ENCODE results near the gene RPS17.

RPS17 gene

DNA sequence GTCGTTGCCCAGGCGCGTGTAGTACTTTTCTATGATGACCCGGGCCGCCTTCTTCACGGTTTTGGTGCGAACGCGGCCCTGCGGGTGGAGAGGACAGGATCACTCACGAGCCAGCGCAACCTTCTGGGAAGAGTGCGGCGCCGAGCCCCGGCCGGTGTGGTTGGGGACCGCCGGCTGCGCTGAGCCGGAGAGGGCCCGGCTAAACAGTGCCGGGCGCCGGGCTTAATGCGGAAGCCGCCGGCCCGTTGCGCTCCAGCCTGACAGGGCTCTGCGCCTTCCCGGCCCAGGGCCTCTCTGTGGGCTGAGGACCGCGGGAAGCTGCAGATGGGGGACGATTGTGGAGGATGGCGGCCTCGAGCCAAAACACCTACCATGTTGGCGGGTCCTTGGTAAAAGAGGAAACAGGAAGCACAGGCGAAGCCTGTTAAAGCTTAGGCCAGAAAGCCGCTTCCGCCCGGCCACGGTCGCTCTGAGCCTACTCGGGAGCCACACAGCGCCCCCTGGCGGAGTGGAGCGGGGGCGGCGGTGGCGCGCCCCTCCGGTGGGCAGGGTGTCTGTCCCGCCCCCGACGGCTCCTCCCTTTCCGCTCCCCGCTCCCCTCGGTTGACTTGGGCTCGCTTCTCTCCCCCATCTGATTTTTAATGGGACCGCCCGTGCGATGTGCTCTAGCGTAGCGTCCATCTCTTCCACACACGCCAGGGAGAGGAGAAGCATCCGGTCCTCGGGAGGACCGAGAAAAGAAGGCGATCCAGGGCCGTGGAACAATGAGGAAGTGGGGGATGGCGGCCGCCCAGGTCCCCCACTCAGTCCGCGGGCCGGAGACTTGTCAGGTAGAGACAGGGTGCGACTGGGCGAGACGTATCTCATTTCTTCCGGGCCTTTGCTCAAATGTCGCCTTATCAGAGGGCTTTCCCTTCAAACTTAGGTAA is at the start of gene RPS17:
Gene RPS17, minus strand, starts transcription at position 403 of the 929 bp plus-strand sequence. Its CDS starts 29 bp downstream, at position 374.
- peak; percentile 92 for DNase-seq (ENCODE audit: low read depth)

DNA sequence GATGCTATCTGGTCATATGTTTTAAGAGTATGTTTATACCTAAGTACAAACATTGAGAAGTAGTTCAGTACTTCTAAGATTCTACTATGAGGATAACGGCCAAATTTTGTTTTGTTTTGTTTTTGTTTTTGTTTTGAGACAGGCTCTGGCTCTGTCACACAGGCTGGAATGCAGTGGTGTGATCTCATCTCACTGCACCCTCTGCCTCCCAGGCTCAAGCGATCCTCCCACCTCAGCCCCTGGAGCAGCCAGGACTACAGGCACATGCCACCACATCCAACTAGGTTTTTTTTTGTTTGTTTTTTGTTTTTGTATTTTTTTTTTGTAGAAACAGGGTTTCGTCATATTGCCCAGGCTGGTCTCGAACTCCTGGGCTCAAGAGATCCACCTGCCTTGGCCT is 47.5 kb upstream of the RPS17 start:
- no peak for DNase-seq (ENCODE audit: low read depth)

DNA sequence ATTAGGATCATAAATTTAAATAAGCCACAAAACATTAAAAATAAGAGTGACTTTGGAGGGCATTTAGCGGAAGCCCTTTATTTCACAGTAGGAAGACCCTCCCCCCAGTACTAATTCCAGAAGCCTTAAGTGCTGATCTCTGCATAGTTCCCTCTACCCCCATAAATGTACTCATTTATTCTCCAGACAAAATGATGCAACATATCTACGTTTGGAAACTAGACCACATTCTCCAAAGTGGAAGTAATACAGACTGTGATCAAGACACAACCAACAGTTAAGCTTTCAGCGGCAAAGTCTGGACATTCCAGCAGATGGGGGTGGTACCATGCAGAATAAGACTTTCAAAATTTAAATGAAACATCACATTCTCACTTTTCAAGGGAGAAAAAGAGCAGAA is 44.8 kb upstream of the RPS17 start:
- DNase-seq (ENCODE audit: low read depth): no peak

DNA sequence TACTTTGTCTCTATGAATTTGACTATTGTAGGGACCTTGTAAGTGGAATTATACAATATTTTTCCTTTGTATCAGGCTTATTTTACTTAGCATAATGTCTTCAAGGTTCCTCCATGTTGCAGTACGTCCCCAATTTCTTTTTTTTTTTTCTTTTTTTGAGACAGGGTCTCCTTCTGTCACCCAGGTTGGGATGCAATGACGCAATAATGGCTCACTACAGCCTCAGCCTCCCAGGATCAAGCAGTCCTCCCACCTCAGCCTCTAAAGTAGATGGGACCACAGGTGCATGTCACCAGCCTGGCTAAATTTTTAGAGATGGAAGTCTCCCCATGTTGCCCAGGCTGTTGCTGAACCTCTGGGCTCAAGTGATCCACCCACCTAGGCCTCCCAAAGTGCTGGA is 40.5 kb upstream of the RPS17 start:
- DNase-seq (ENCODE audit: low read depth): no peak

DNA sequence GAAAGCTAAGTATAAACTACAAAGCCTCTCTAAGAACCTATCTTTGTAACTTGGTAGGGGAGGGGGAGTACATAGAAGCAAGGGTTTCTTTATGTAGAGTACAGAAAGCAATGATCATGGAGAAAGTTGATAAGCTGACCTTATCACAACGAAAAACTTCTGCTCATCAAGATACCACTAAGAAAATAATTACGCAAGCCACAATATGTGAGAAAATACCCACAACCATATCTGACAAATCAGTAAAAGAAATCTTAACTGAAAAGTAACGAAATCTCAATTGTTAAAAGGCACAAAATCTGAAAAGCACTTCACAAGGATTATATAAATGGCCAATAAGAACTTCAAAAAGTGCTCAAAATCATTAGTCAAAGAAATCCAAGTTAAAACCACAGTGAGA is 35.1 kb upstream of the RPS17 start:
- DNase-seq (ENCODE audit: low read depth): no peak

DNA sequence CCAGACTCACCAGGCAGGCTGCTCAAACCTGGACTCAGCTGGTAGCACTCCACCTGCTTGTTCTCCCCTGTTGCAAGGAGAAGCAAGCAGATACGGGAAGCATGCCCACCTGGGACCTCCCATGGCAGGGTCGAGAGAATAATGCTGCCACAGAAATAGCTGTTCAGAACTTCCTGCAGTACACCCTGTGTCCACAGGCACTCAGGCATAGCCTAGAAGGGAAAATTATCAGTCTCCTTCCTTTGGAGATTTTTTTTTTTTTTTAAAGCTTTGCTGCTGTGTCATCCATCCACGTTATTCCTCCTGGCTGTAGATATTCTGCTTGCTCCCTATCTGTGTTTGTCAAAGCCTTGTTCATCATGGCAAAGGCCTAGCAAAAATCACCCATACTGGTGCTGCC is 32.7 kb upstream of the RPS17 start:
- DNase-seq (ENCODE audit: low read depth): no peak

DNA sequence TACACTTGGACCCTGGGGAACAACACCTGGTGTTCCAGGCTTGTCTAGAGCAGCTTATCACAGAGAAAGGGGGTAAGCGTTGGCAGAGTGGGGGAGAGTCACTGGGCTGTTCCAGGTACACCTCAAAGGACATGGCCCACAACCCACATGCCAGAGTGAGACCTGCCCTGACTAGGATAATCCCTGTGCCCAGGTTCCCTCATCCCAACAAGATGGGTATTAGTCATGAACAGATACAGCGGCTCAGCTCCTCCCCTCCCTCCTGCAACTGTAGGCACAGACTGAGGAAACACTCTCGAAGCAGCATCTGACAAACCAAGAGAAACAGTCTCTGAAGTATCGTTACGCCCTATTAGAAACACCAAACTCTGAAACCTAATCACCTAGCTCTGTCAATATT is 32.1 kb upstream of the RPS17 start:
- DNase-seq (ENCODE audit: low read depth): no peak

DNA sequence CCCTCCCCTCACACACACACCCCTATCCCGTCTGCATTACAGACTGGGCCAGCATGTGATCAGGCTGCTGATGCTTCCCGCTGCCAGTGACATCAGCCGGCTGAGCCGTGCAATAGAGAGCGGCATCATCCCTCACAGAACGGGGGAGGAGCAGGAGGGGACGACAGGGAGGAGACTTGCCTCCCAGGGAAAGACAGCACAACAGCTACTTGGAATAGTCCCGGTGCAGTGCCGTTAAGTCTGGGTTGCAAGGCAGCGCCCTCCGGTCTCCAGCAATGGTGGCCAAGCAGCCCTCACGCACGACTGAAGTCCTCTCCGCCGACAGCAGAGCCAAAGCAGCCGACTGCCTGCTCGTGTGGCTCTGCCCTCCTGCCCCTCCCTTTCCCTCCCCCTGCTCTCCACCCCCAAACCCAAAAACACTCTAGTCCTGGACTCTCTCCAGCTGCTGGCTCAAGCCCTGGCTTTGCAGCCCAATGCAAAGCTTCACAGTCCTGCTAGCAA is 31.5 kb upstream of the RPS17 start:
- peak; percentile 85 for DNase-seq (ENCODE audit: low read depth)

DNA sequence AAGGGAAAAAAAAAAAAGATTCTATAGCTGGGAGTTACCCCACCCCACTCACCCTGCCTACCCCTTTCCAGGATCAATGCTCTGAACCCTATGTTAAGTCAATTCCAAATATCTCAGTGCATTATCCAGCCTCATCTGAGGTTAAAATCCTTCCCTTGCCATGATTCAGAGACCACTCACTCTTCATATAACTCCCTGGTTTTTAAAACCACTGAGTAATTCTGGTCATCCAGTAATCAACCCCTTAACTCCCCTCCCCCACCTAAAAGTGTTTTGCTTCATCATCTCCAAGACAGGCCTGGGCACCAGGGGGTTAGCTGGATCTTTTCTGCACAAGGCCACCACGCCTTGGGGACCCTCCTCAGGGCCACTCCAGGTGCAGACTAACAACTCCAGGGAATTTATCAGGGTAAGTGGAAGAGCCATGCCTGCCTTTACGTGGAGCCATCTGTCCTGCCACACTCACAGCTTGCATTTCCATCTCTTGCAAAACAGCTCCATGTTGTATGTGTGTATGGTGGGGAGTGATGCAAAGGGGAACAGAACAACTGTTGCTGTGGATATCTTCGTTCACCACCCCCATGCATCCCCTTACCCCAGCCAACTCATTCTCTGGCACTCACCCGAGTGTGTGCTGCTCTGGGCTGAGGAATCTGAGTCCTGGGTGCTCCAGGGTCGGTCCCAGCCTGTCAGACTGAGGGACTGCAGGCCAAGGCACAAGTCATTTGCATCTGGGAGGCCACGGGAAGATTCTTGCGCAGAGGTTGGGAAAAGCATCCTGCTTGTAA is 30.7 kb upstream of the RPS17 start:
- DNase-seq (ENCODE audit: low read depth): peak; percentile 69

DNA sequence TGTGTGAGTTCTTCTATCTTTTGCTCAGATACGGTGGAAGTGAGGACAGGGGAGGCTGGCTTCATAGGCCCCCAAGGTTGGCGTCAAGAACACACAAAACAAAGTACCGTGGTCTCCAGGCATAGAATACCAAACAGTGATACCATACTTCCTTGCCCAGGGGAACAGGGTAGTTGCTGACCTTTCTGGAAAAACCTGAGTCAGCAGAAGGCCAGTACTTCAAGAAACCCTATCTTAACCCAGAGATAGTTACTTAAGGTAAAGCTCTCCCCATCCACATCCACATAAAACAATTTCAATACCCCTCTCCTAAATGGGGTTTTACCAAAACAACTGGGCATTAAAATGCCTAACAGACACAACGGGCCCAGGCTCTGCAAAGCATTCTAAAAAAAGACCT is 29.6 kb upstream of the RPS17 start:
- DNase-seq (ENCODE audit: low read depth): no peak

DNA sequence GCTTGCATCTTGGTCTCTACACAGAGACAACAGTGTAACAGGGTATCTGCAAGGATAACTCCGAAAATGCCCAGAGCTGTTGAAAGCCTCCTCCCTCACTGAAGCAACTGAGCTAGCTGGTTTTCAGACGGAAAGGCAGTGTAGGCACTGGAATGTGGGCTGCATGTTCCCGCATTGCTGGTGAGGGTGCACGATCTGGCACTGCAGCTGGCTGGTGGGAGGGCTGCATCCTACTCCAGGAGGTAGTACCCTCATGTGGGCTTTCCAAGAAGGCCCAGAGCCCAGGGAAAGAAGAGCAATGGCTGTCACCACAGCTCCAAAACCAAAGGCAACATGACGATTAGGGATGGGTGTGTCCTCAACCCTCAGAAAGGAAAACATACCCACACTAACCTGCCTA is 28.7 kb upstream of the RPS17 start:
- DNase-seq (ENCODE audit: low read depth): no peak

DNA sequence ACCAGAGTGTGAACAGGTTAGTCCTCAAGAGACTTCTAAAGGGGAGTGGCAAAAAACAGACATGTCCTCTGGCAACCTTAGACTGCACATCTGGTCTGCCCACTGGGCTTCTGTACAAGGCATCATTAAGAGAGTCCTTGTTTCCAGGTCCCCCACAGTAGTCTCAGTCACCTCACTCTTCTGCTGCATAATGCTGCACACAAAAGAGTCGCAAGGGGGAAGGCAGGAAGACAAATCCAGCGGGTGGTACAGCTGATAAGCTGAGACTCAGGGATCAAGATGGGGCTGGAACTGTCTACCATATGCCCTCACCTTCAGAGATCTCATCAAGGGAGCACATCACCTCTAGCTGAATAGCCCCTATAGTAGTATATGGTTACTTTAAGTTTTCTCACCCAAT is 27.4 kb upstream of the RPS17 start:
- DNase-seq (ENCODE audit: low read depth): no peak

DNA sequence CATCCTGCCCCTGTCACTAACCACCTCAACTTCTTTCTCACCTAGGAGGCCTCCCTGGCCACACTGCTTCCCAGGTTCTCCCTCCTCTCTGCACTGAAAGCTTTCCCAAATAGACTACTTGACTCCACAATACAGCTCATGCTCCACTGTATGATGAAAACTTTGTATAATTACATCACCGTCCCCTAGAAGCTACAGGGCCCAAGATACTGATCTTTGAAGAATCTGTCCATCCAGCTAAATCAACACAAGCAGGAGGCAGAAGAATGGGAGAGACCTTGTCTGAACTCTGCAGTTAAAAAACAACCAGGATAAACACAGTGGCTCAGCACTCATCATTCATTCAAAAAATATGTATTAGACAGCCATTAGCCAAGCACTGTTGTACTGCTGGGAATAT is 26.4 kb upstream of the RPS17 start:
- DNase-seq (ENCODE audit: low read depth): peak; percentile 84

DNA sequence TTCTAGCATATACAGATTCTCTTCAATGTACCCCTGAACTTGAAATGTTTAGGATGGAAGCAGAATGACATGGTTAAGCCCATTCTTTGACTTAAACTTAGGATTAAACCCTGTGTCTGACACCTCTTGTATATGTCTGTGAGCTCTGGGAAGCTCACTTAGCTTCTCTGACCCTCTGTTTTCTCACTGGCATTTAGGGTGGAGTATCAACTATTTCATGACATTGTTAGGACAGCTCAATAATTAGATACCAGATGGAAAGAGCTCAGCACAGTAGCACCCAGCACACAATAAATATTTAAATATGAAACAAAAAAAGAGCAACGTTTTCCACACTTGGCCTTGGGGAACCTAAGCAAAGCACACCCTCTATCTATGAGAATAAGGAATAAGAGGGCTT is 18.2 kb upstream of the RPS17 start:
- no peak for DNase-seq (ENCODE audit: low read depth)

DNA sequence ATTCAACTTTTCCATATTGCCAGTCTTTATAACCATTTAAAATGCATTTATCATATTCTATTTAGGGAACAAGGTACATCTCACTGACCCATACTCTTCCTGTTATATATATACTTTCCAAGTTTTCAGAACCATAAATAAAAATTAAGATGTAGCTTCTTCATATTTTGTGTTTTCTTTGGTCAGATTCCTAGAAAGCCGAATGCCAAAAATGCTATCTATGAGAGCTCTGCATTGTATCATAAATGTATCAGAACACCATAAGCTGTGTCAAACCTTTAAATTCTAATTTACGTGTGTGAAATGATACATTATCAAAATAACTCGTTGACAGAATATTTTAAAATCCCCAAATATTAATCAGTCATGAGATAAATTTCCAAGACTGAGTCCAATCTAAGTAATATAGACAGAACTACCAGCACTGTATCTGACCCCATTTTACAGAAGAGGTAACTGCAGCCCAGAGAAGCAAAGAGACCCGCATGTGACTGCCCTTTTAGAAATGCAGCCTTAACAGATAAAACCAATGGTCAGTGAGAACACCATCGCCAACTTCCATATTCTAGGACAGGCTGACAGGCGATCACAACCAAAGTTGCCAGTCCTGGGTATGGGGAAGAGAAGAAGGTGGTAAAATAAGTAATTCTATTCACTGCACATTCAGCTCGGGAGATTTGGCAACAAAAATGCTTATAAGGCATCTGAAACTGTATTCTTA is 16.2 kb upstream of the RPS17 start:
- DNase-seq (ENCODE audit: low read depth): no peak

DNA sequence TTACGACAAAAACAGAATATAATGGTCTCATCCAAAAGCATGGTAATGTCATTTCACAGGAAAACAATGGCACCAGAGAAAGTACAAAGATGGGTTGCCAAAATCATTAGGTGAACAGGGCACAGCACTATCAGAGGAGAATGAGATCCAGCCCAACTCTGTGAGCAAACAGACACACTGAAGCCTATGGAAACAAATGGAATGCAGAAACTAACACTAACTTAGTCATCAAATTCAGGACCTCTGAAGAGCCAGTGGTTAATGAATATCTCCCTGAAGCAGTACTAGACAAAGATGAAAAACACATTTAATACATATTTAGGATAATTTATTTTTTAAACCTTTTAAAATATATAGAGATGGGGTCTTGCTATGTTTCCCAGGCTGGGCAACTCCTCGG is 14.6 kb upstream of the RPS17 start:
- no peak for DNase-seq (ENCODE audit: low read depth)

DNA sequence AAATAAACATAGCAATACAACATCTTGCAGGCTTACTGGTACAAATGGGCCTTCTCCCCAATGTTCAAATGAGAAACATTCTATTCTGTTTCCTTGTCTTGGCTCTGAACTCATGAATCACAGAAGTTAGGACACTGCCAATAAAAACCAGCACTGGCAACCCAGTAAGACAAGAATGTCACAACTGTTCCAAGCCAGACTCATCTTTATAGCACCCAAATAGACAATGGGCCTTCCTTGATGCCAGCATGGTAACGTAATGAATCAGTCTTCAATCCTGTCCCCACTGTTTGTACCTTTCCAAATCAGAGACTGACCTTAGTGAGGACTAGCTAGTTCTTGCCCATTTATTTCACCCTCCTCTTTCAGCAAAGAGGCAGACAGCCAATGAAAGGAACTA is 14.1 kb upstream of the RPS17 start:
- DNase-seq (ENCODE audit: low read depth): peak; percentile 53

DNA sequence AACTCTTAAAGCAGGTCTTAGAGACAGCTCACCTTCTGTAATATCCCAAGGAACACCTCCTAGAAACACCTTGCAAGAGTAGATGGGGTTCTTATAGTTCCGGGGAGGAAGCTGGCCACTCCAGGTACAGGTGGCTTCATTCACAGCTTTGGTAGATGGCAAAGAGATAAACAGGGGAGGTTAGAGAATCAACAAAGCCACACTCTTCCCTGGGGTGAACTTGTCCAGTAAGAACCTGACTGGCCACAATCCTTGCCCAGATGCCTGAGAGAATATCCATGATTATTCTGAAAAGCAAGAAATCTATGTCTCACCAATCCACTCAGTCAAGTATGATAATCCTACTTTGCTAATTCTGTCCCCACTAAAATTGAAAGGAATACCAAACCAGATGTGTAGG is 13.6 kb upstream of the RPS17 start:
- DNase-seq (ENCODE audit: low read depth): no peak

DNA sequence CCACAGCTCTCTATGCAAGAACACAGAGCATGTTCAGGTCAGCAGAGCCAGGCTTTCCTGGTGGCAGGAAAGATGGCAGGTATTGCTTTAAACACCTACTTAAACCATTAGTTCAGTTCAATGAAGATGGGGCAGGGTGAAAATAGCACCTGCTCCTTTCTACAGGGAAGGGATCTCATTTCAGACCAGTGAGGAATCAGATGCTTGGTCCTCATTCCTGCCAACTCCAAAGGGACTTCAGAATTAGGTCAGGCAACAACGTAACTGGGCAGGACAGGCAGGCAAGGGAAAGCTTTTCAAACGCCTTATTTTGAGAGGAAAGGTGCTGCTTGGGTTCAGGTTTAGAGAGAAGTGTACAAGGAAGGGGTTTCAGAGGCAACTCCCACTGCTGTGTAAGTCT is 12.6 kb upstream of the RPS17 start:
- no peak for DNase-seq (ENCODE audit: low read depth)

DNA sequence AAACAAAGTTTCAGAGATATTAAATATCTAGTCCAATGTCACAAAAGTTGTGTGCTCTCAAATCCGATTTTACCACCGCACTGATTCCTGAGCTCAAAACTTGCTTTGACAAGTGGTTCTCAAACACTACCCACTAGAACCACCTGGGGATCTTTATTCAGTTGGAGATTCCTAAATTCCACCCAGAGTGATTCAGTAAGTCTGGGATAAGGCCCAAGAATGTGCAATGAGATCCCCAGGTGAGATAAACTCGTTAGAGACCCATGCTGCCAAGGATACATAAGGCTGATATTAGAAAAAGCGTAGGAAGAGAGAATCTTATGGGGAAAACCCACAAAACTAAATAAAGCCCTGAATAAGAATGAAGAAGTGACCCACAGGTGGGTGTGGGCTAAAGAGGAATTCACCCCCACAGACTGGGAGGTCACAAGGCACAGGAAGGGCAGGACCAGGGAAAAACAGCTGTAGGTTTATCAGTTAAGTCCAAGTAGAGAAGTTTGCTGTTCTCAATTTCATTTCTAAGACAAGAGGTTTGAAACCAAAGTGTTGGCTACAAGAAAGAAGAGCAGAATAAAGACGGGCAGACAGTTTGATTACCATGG is 11.5 kb upstream of the RPS17 start:
- DNase-seq (ENCODE audit: low read depth): no peak

DNA sequence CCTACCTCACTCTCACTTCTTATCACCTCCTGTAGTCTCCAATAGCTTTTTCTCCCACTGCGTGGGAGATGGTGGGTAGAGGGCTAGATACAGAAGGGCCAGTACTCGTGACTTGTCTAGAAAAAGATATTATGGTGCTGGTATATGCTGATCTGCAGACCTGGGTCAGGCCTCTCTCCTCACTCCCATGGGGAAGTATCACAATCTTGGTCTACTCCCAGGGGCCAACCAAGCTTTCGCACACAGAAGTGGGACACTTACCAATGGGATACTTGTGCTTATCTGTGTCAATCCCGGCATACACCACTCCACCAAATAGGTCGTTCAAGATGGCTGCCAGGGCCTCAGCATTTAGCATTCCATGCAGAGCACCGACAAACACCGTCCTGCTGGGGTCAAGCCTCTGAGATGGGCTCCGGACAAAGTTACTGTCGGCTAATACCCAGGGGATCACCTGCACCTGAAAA is 9.0 kb upstream of the RPS17 start:
- DNase-seq (ENCODE audit: low read depth): no peak

DNA sequence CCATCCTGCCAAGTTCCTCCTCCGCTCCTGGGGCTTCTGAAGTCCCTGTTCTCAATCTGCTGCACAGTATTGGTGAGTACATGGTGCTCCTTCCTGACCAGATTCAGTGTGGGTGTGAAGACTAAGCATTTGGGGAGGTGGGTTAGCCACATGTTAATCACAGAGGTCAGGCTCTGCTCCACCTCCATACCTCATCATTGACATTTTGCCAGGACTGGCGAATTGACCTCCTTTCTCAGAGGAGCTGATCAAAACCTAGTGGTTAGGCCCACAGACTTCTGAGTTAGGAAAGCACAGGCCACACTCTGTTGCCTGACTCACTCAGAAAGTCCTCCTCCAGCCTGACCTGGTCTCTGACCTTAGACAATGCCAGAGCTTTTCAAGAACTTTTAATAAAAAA is 8.4 kb upstream of the RPS17 start:
- no peak for DNase-seq (ENCODE audit: low read depth)

Data from stromal cell of bone marrow (primary cell).